ENCODE data around the gene PDILT.
"Not testable (repeated sequence)": the region's sequence is repeated elsewhere in the genome, so short reads cannot be mapped to it uniquely, and the experiment has no call there.

The PDILT gene

GRCh38 chr16:20320592-20320991 is 83.9 kb downstream of the PDILT start:
- no peak for DNase-seq

GRCh38 chr16:20320178-20320577 is 84.4 kb downstream of the PDILT start:
- DNase-seq: no peak

GRCh38 chr16:20319406-20319805 is 85.1 kb downstream of the PDILT start:
- DNase-seq: no peak

- DNase-seq: no peak
Observed at GRCh38 chr16:20318437-20318836, 86.1 kb downstream of the PDILT start.

- DNase-seq: no peak
Observed at GRCh38 chr16:20318006-20318405, 86.5 kb downstream of the PDILT start.

GRCh38 chr16:20317117-20317516 is 87.4 kb downstream of the PDILT start:
- no peak for DNase-seq

GRCh38 chr16:20316715-20317114 is 87.8 kb downstream of the PDILT start:
- no peak for DNase-seq

GRCh38 chr16:20315764-20316163 is 88.8 kb downstream of the PDILT start:
- DNase-seq: no peak

GRCh38 chr16:20314575-20314974 is 90.0 kb downstream of the PDILT start:
- no peak for DNase-seq

- no peak for DNase-seq
Observed at GRCh38 chr16:20313741-20314140, 90.8 kb downstream of the PDILT start.

- not testable (repeated sequence) for DNase-seq
Observed at GRCh38 chr16:20312536-20313095, 91.9 kb downstream of the PDILT start.

GRCh38 chr16:20311548-20311947 is 93.0 kb downstream of the PDILT start:
- no peak for DNase-seq

- no peak for DNase-seq
Observed at GRCh38 chr16:20310421-20311395, 93.8 kb downstream of the PDILT start.

- DNase-seq: no peak
Observed at GRCh38 chr16:20309786-20310185, 94.8 kb downstream of the PDILT start.

All from NCI-H2107 (cell line).